GM12878 (cell line): ENCODE results near the gene CLVS2. TPM values are rescaled to one million over a fixed set of nuclear protein-coding genes. Genes with fewer than 3 reads are reported as not detected.

Source experiments
- ATAC-seq: fragments of 200-7000 bp; cut with Tn5 transposase; 3 replicates; pipeline ENCODE4 v1.9.1; 2020; ENCODE audit warnings: mild to moderate bottlenecking, moderate library complexity
- BruUV-seq: library from RNA; stranded (reverse); fragments of 400-500 nt; replicated peaks from 2 replicates; lab custom pipeline; 2021; lab: Mats Ljungman, UMichigan
- CTCF ChIA-PET: fragments of 300-600 bp; sonication (Branson Sonifier 250); formaldehyde crosslinking; extraction: SDS; loops from one replicate; lab custom pipeline; 2021; ENCODE audit warnings: inconsistent platforms; lab: Yijun Ruan, JAX
- POLR2A ChIA-PET: fragments of 350-600 bp; formaldehyde crosslinking; extraction: SDS; loops from one replicate; lab custom pipeline; 2021; ENCODE audit warnings: inconsistent platforms; lab: Charles Lee
- RAD21 ChIA-PET: fragments of 300-600 bp; sonication (Branson Sonifier 250); formaldehyde crosslinking; loops from one replicate; lab custom pipeline; 2023; ENCODE audit warnings: antibody characterized with exemption; ENCODE audit not compliant: unreplicated experiment; lab: Charles Lee
- SMC1A ChIA-PET: fragments of 300-600 bp; sonication (Branson Sonifier 250); formaldehyde crosslinking; loops from one replicate; lab custom pipeline; 2023; ENCODE audit not compliant: unreplicated experiment, uncharacterized antibody; lab: Charles Lee
- DNase-seq: peaks from one replicate; pipeline ENCODE4 v3.0.0-alpha.2; 2011; ENCODE audit warnings: low read depth, low spot score
- FAIRE-seq: peaks from 3 replicates; lab custom pipeline; 2011; peaks lifted over from hg19 to GRCh38; lab: Jason Lieb, UNC
- H2AFZ ChIP-seq: 2 replicates; pipeline ENCODE4 v1.6.0; 2011; ENCODE audit warnings: low read depth, low read length, control low read depth; ENCODE audit not compliant: control insufficient read depth
- H3K27ac ChIP-seq: 2 replicates; pipeline ENCODE4 v1.5.1; 2011; ENCODE audit warnings: control low read depth; ENCODE audit not compliant: control insufficient read depth, insufficient read depth
- H3K27me3 ChIP-seq, 2 experiments: replicated peaks in 1 of 2; 2 replicates each; pipeline versions ENCODE4 v1.6.0 to v1.6.1; 2011; ENCODE audit warnings: low read length in 1 of 2; ENCODE audit not compliant: control insufficient read depth in 2 of 2, insufficient read depth in 2 of 2
- H3K36me3 ChIP-seq, 2 experiments: 2 replicates each; pipeline ENCODE4 v1.5.1; 2011; ENCODE audit warnings: low read length in 1 of 2; ENCODE audit not compliant: control insufficient read depth in 2 of 2, insufficient read depth in 2 of 2
- H3K4me1 ChIP-seq: 2 replicates; pipeline ENCODE4 v1.6.1; 2011; ENCODE audit warnings: mild to moderate bottlenecking, low read length, moderate library complexity, mixed read lengths; ENCODE audit not compliant: control insufficient read depth, insufficient read depth
- H3K4me2 ChIP-seq: 2 replicates; pipeline ENCODE4 v1.6.0; 2011; ENCODE audit warnings: control low read depth; ENCODE audit not compliant: control insufficient read depth, insufficient read depth
- H3K4me3 ChIP-seq: fragments of 200-600 bp; sonication (generic); 2 replicates; pipeline ENCODE4 v1.5.1; 2016
- H3K79me2 ChIP-seq: 2 replicates; pipeline ENCODE4 v1.6.0; 2011; ENCODE audit warnings: low read length; ENCODE audit not compliant: control insufficient read depth, insufficient read depth
- H3K9ac ChIP-seq: 2 replicates; pipeline ENCODE4 v1.8.0; 2011; ENCODE audit warnings: low read length, control low read depth, mixed read lengths; ENCODE audit not compliant: control insufficient read depth, insufficient read depth
- H3K9me3 ChIP-seq: replicated peaks from 3 replicates; pipeline ENCODE4 v1.5.1; 2011; ENCODE audit warnings: mild to moderate bottlenecking, low read length; ENCODE audit not compliant: control insufficient read depth, insufficient read depth
- H4K20me1 ChIP-seq: 2 replicates; pipeline ENCODE4 v1.6.0; 2011; ENCODE audit not compliant: control insufficient read depth, insufficient read depth
- BMI1 ChIP-seq: fragments of 450-650 bp; IDR thresholded peaks from 2 replicates; pipeline ENCODE4 v1.6.1; 2016; ENCODE audit warnings: mild to moderate bottlenecking, moderate library complexity, borderline replicate concordance
- CUX1 ChIP-seq: IDR thresholded peaks from 2 replicates; pipeline ENCODE4 v1.6.1; 2012; ENCODE audit warnings: improper control_type of control experiment, low read depth, low read length; ENCODE audit not compliant: insufficient replicate concordance
- HCFC1 ChIP-seq: fragments of 150-350 bp; IDR thresholded peaks from 2 replicates; pipeline ENCODE4 v1.6.1; 2014; ENCODE audit warnings: low read length
- MTA3 ChIP-seq: IDR thresholded peaks from 2 replicates; pipeline ENCODE4 v1.6.1; 2012; ENCODE audit warnings: low read length, inconsistent platforms, borderline replicate concordance
- MXI1 ChIP-seq: fragments of 150-350 bp; IDR thresholded peaks from 2 replicates; pipeline ENCODE4 v1.6.1; 2011; ENCODE audit warnings: low read depth, mild to moderate bottlenecking, inconsistent platforms, low read length, improper control_type of control experiment
- NR2C2 ChIP-seq: IDR thresholded peaks from 2 replicates; pipeline ENCODE4 v1.6.1; 2011; ENCODE audit warnings: borderline replicate concordance, low read depth; ENCODE audit not compliant: control insufficient read depth, insufficient read length
- RBBP5 ChIP-seq: fragments of 200-600 bp; sonication (generic); conservative IDR thresholded peaks from 2 replicates; pipeline ENCODE4 v1.6.1; 2016
- ZNF24 ChIP-seq: fragments of 450-650 bp; IDR thresholded peaks from 2 replicates; pipeline ENCODE4 v1.6.1; 2017; ENCODE audit warnings: antibody characterized with exemption, mild to moderate bottlenecking
- WGBS: methylation state at CpG from one replicate; pipeline ENCODE4 v1.1.6; 2016; ENCODE audit warnings: low lambda C conversion rate; ENCODE audit not compliant: insufficient replicate concordance, insufficient coverage; ENCODE audit errors: missing lambda C conversion rate; 5-methylcytosine and 5-hydroxymethylcytosine counted together
- in situ Hi-C: fragments of 300-500 bp; cut with MboI; formaldehyde crosslinking; loops from 9 replicates; pipeline ENCODE4 v1.14.3; 2018; ENCODE audit warnings: mixed read lengths
- intact Hi-C: fragments of 100-400 bp; cut with micrococcal nuclease; formaldehyde crosslinking; loops from one replicate; pipeline ENCODE4 v1.14.2; 2022; ENCODE audit not compliant: unreplicated experiment
- polyA plus RNA-seq, 11 experiments: library from polyadenylated mRNA; depleted of rRNA in 4 of 11; unstranded in 6 of 11; stranded (reverse) in 5 of 11; fragments of >200 nt; fragmentation: Nextera tagmentation in 4 of 11; fragmentation: Illumina TruSeq in 1 of 11; extraction: Ambion mirVana in 4 of 11; extraction: Trizol in 1 of 11; gene quantifications; 1 replicate in 1 of 11; 2 replicates in 10 of 11; pipeline versions ENCODE4 v1.2.1 to v1.2.3, GENCODE V29; 2011 to 2016; ENCODE audit warnings: inconsistent platforms in 2 of 11, missing spikeins in 2 of 11, low read depth in 1 of 11
- total RNA-seq, 4 experiments: library from RNA; depleted of rRNA in 3 of 4; stranded (reverse); fragments of >200 nt in 3 of 4; fragmentation: Illumina TruSeq in 1 of 4; extraction: Trizol in 1 of 4; gene quantifications; 2 replicates each; pipeline versions ENCODE4 v1.2.1 to v1.2.3, GENCODE V29; 2013 to 2021
- TF ChIP-seq, protein P1 (sequence below): IDR thresholded peaks from 2 replicates; pipeline ENCODE4 v1.6.1; 2012; ENCODE audit warnings: mild to moderate bottlenecking, low read depth, low read length
- TF ChIP-seq, protein P2 (sequence below): IDR thresholded peaks from 2 replicates; pipeline ENCODE4 v1.6.1; 2012; ENCODE audit warnings: low read depth, low read length, improper control_type of control experiment

Gene CLVS2
- total and polyA plus RNA-seq, 10 of the 15 experiments (the other 5 are each of a cell fraction or from before 2014, with no cell fraction given) = not detected

GRCh38 chr6:123116370-123116769, 120.3 kb downstream of the CLVS2 start (continued):
- TF ChIP-seq, protein P1, sequence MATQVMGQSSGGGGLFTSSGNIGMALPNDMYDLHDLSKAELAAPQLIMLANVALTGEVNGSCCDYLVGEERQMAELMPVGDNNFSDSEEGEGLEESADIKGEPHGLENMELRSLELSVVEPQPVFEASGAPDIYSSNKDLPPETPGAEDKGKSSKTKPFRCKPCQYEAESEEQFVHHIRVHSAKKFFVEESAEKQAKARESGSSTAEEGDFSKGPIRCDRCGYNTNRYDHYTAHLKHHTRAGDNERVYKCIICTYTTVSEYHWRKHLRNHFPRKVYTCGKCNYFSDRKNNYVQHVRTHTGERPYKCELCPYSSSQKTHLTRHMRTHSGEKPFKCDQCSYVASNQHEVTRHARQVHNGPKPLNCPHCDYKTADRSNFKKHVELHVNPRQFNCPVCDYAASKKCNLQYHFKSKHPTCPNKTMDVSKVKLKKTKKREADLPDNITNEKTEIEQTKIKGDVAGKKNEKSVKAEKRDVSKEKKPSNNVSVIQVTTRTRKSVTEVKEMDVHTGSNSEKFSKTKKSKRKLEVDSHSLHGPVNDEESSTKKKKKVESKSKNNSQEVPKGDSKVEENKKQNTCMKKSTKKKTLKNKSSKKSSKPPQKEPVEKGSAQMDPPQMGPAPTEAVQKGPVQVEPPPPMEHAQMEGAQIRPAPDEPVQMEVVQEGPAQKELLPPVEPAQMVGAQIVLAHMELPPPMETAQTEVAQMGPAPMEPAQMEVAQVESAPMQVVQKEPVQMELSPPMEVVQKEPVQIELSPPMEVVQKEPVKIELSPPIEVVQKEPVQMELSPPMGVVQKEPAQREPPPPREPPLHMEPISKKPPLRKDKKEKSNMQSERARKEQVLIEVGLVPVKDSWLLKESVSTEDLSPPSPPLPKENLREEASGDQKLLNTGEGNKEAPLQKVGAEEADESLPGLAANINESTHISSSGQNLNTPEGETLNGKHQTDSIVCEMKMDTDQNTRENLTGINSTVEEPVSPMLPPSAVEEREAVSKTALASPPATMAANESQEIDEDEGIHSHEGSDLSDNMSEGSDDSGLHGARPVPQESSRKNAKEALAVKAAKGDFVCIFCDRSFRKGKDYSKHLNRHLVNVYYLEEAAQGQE = no peak

DNA sequence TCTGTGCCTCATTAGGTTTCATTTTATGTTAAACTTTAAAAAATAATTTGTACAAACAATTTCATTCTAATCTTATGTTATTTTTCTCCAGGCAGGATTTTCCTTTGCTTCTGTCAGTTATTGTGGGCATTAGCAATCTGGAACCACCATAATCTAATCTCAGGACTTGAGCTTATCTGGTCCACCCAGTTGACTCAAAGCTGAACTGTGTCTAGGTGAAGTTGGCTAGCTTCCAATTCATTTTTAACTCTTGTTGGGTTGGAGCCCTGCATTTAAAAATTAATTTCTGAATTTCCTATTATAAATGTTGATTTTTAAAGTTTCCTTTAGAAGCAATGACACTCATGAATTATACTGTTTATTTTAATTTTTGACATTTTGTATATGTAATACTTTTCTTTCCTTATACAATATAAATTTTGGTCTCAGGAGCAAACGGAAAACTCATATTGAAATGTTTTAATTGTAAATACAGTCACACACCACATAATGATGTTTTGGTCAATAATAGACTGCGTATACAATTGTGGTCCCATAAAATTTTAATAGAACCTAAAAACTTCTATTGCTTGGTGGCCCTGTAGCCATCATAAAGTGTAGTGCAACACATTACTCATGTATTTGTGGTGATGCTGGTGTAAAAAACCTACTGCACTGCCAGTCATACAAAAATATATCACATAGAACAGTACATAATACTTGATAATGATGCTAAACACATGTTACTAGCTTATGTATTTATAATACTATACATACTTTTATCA, 121.3 kb downstream of the CLVS2 start:
- FAIRE-seq = no peak
- no peak for DNase-seq
- ChIA-PET SMC1A (no interaction called here), POLR2A (no interaction called here), RAD21 (interaction anchor here (1.6 kb wide), 1 partner anchor 248 kb away, joined by 3 read pairs; no protein-coding TSS in a partner anchor), CTCF (no interaction called here)
- Histone ChIP-seq H3K4me2 (no peak overlapping the region), H2AFZ (no peak overlapping the region), H3K27ac (no peak overlapping the region), H3K4me3 (no peak overlapping the region), H3K36me3 (no peaks in the 10 kb centered on the region), H3K9me3 (no peaks in the 10 kb centered on the region), H3K27me3 (no peaks in the 10 kb centered on the region), H3K79me2 (no peaks in the 10 kb centered on the region), H4K20me1 (no peaks in the 10 kb centered on the region), H3K9ac (no peak overlapping the region), H3K4me1 (no peaks in the 10 kb centered on the region)
- intact Hi-C loops (no loop called here), in situ Hi-C loops (no loop called here)
- no TSS peak for BruUV-seq
- WGBS = 37% methylated on average over 2 of the region's 2 CpGs
- no peak for ATAC-seq
- TF ChIP-seq ZNF24 = no peak
- no peak for TF ChIP-seq NR2C2
- TF ChIP-seq RBBP5 = no peak
- no peak for TF ChIP-seq BMI1
- TF ChIP-seq HCFC1 = no peak
- TF ChIP-seq CUX1 = no peak
- TF ChIP-seq MXI1 = no peak
- TF ChIP-seq, protein P2, sequence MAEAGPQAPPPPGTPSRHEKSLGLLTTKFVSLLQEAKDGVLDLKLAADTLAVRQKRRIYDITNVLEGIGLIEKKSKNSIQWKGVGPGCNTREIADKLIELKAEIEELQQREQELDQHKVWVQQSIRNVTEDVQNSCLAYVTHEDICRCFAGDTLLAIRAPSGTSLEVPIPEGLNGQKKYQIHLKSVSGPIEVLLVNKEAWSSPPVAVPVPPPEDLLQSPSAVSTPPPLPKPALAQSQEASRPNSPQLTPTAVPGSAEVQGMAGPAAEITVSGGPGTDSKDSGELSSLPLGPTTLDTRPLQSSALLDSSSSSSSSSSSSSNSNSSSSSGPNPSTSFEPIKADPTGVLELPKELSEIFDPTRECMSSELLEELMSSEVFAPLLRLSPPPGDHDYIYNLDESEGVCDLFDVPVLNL = no peak
- no peak for TF ChIP-seq MTA3
